Colonic mucosa (tissue), 4 donors: ENCODE measurements around the gene TMCC3. TPM values are rescaled to one million over a fixed set of nuclear protein-coding genes. Genes with fewer than 3 reads are reported as not detected.
"Not testable (repeated sequence)": the region's sequence is repeated elsewhere in the genome, so short reads cannot be mapped to it uniquely, and the experiment has no call there.

Experiments used
- DNase-seq: peaks from one replicate; pipeline ENCODE4 v3.0.0-alpha.2; 2020
- H3K27ac ChIP-seq: fragments of 200-600 bp; one replicate; pipeline ENCODE4 v1.8.0; 2021
- H3K27me3 ChIP-seq: fragments of 200-600 bp; one replicate; pipeline ENCODE4 v1.8.0; 2021
- H3K36me3 ChIP-seq: fragments of 200-600 bp; one replicate; pipeline ENCODE4 v1.8.0; 2021
- H3K4me1 ChIP-seq: fragments of 200-600 bp; one replicate; pipeline ENCODE4 v1.8.0; 2021; ENCODE audit warnings: mild to moderate bottlenecking
- H3K4me3 ChIP-seq: fragments of 200-600 bp; one replicate; pipeline ENCODE4 v1.8.0; 2021
- H3K9ac ChIP-seq, 2 donors: one replicate each; pipeline ENCODE4 v1.7.0; 2013; ENCODE audit warnings: control low read depth in 2 of 2, low read depth in 2 of 2, low read length in 2 of 2
- H3K9me3 ChIP-seq: fragments of 200-600 bp; one replicate; pipeline ENCODE4 v1.8.0; 2021
- intact Hi-C: fragments of 100-400 bp; cut with DNase I; formaldehyde crosslinking; loops from one replicate; pipeline ENCODE4 v1.14.1; 2022
- total RNA-seq, 2 donors: library from RNA; stranded (reverse); fragmentation: NEBNext Ultra II Directional in 1 of 2; extraction: Animal tissue kit (Norgen Biotek cat#: 25700) in 1 of 2; gene quantifications; one replicate each; pipeline ENCODE4 v1.2.1, GENCODE V29; 2021
- TF ChIP-seq, protein P1 (sequence below): fragments of 200-600 bp; IDR thresholded peaks from one replicate; pipeline ENCODE4 v1.8.0; 2022; ENCODE audit warnings: antibody characterized with exemption, mild to moderate bottlenecking
- donor health status: healthy.
- donor health status: DM: no; HTN: no; CAD: no.
- donor health status: DM: no; HTN: no; CAD: no.

The TMCC3 gene
- total RNA-seq, 2 donors from 2014 or later, result 21.4 to 77.4 TPM

- TF ChIP-seq, protein P1, sequence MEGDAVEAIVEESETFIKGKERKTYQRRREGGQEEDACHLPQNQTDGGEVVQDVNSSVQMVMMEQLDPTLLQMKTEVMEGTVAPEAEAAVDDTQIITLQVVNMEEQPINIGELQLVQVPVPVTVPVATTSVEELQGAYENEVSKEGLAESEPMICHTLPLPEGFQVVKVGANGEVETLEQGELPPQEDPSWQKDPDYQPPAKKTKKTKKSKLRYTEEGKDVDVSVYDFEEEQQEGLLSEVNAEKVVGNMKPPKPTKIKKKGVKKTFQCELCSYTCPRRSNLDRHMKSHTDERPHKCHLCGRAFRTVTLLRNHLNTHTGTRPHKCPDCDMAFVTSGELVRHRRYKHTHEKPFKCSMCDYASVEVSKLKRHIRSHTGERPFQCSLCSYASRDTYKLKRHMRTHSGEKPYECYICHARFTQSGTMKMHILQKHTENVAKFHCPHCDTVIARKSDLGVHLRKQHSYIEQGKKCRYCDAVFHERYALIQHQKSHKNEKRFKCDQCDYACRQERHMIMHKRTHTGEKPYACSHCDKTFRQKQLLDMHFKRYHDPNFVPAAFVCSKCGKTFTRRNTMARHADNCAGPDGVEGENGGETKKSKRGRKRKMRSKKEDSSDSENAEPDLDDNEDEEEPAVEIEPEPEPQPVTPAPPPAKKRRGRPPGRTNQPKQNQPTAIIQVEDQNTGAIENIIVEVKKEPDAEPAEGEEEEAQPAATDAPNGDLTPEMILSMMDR, result no peak
- intact Hi-C loops, result no loop called here
- no peak overlapping the region for H3K27ac ChIP-seq
Observed at GRCh38 chr12:94593822-94594442, 56.4 kb downstream of the TMCC3 start.

DNA sequence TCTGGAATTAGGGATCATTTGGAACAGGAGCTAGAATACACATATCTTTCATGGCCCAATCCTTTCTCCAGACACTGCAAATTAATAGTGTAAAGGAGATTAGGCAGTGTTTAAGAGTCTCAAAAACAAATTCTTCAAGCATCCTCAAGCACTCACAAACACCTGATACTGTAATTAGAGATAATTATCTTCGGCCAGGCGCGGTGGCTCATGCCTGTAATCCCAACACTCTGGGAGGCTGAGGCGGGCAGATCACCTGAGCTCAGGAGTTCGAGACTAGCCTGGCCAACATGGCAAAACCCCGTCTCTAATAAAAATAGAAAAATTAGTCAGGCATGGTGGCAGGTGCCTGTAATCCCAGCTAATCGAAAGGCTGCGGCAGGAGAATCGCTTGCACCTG is 57.6 kb downstream of the TMCC3 start:
- H3K27ac ChIP-seq, intact Hi-C loops, DNase-seq, H3K4me3 ChIP-seq, H3K36me3 ChIP-seq, H3K9ac ChIP-seq, H3K9me3 ChIP-seq, H3K27me3 ChIP-seq, H3K4me1 ChIP-seq: not testable (repeated sequence)

More at GRCh38 chr12:94593822-94594442, 56.4 kb downstream of the TMCC3 start:
- DNase-seq, result no peak
- Histone ChIP-seq H3K27me3 (no peaks in the 10 kb centered on the region), H3K4me3 (no peak overlapping the region), H3K36me3 (no peaks in the 10 kb centered on the region), H3K9ac (no peak overlapping the region), H3K9me3 (no peaks in the 10 kb centered on the region), H3K4me1 (no peaks in the 10 kb centered on the region)

DNA sequence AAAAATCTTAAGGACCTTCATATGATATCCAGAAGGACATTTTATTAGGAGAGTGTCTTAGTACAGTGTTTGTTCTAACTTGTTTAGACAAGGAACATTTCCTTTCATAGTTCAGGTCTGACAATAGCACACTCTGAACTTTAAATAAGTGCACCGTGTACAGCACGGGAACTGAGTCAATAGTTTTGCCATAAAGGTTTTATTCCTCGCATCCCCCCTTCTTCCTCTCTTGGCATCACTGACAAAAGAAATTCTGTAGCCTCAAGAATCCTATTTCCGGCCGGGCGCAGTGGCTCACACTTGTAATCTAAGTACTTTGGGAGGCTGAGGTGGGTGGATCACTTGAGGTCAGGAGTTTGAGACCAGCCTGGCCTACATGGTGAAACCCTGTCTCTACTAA is 58.3 kb downstream of the TMCC3 start:
- TF ChIP-seq, protein P1, result no peak
- Histone ChIP-seq H3K27me3 (no peaks in the 10 kb centered on the region), H3K4me3 (no peak overlapping the region), H3K9ac (no peak overlapping the region), H3K27ac (peak overlapping the region; percentile 12), H3K36me3 (no peaks in the 10 kb centered on the region), H3K9me3 (no peaks in the 10 kb centered on the region), H3K4me1 (no peaks in the 10 kb centered on the region)
- no peak for DNase-seq
- intact Hi-C loops, result no loop called here

DNA sequence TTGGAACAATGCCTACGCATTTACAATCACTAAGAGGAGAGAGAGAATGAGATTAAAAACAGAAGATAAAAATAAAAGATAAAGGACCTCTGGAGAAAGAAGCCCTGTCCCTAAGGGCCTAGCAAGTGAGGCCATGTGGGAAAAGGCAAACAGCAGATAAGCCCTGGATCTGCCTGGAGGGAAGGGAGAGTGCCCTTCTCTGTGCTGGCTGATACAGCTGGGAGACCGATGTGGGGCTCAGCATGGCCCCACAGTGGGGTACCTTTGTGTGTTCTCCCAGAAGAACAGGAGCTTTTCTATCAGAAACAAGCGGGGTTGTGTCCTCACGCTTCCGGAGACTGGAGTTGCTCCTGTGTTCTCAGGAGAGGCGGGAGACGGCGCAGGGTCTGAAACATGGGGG is 59.9 kb downstream of the TMCC3 start:
- Histone ChIP-seq H3K36me3 (no peaks in the 10 kb centered on the region), H3K27me3 (no peaks in the 10 kb centered on the region), H3K27ac (no peak overlapping the region), H3K9me3 (no peaks in the 10 kb centered on the region), H3K4me3 (no peak overlapping the region), H3K9ac (no peak overlapping the region), H3K4me1 (no peaks in the 10 kb centered on the region)
- TF ChIP-seq, protein P1, result no peak
- intact Hi-C loops, result no loop called here
- DNase-seq, result no peak

GRCh38 chr12:94589591-94590001 is 60.8 kb downstream of the TMCC3 start:
- DNase-seq, result no peak
- no peak overlapping the region for H3K4me3 ChIP-seq
- H3K27me3 ChIP-seq, result no peaks in the 10 kb centered on the region
- no peaks in the 10 kb centered on the region for H3K36me3 ChIP-seq
- no peaks in the 10 kb centered on the region for H3K9me3 ChIP-seq
- intact Hi-C loops, result no loop called here
- TF ChIP-seq, protein P1, result no peak
- H3K4me1 ChIP-seq, result no peaks in the 10 kb centered on the region
- H3K27ac ChIP-seq, result no peak overlapping the region
- no peak overlapping the region for H3K9ac ChIP-seq

DNA sequence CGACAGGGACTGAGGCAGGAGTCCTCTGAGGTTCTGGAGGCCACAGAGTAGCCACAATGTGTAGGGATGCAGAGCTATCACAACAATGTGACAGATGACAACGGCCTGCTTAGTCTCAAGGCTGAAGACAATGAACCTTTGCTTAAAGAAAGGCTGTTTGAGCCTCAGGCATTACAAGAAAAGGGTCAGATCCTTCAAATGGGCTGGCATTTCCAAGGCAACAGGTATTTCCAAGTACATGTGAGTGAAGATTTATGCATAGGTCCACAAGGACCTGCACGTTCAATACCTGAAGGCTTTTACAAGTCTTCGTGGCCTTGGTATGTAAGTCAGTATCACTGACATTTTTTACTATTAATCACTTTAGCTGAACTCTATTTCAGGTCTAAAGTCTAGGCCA is 62.0 kb downstream of the TMCC3 start:
- Histone ChIP-seq H3K9ac (no peak overlapping the region), H3K27me3 (no peaks in the 10 kb centered on the region), H3K27ac (peak overlapping the region; percentile 75), H3K9me3 (no peaks in the 10 kb centered on the region), H3K4me1 (no peaks in the 10 kb centered on the region), H3K36me3 (no peaks in the 10 kb centered on the region), H3K4me3 (no peak overlapping the region)
- no peak for DNase-seq
- intact Hi-C loops, result no loop called here
- TF ChIP-seq, protein P1, result no peak
